GM19468 (cell line): ENCODE measurements around the gene SIM1.

Source experiments
- ATAC-seq: cut with Tn5 transposase; IDR thresholded peaks from one replicate; pipeline ENCODE4 v1.9.1; 2021; ENCODE audit warnings: mild to moderate bottlenecking, moderate library complexity, moderate number of reproducible peaks; ENCODE audit not compliant: unreplicated experiment; ENCODE audit errors: extremely low read depth

SIM1 gene, protein sequence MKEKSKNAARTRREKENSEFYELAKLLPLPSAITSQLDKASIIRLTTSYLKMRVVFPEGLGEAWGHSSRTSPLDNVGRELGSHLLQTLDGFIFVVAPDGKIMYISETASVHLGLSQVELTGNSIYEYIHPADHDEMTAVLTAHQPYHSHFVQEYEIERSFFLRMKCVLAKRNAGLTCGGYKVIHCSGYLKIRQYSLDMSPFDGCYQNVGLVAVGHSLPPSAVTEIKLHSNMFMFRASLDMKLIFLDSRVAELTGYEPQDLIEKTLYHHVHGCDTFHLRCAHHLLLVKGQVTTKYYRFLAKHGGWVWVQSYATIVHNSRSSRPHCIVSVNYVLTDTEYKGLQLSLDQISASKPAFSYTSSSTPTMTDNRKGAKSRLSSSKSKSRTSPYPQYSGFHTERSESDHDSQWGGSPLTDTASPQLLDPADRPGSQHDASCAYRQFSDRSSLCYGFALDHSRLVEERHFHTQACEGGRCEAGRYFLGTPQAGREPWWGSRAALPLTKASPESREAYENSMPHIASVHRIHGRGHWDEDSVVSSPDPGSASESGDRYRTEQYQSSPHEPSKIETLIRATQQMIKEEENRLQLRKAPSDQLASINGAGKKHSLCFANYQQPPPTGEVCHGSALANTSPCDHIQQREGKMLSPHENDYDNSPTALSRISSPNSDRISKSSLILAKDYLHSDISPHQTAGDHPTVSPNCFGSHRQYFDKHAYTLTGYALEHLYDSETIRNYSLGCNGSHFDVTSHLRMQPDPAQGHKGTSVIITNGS

DNA sequence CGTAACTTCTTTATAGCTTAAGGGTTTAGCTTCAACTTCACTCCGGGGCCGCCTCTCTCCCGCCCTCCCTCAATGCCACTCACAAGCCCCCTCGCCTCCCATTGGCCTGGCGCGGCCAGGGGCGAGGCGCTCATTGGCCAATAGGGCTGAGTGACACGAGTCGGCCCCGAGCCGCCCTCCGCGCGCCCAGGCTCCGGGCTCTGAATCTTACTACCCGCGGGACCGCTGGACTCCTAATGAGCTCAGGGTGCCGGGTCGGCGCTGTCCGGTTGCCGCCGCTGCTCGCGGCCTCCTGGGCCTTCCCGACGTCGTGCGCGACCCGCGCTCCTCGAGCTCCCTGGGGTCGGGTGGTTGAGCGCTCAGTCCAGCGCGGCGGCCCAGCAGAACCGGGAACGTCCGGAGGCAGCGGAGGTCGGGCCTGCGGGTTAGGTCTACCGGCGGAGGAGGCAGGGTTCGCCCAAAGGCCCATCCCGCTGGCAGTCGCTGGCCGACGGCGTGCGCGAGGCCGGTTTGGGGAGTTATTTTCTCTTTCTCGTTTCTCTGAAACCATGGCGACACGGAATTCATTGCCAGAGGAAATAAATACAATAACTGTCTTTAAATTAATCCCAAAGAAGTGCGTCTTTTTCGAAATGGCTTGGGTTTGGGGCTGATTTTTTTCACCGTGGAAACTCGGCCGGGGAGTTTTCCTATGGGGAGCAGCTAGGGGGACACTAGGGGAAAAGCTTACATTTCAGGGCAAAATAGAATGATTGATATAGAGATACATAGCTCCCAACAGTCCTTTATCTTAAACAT lies at the start of gene SIM1:
Gene SIM1, minus strand, starts transcription at position 19 of the 798 bp plus-strand sequence. CDS start 1,453 bp downstream, outside the sequence.
- no peak for ATAC-seq

DNA sequence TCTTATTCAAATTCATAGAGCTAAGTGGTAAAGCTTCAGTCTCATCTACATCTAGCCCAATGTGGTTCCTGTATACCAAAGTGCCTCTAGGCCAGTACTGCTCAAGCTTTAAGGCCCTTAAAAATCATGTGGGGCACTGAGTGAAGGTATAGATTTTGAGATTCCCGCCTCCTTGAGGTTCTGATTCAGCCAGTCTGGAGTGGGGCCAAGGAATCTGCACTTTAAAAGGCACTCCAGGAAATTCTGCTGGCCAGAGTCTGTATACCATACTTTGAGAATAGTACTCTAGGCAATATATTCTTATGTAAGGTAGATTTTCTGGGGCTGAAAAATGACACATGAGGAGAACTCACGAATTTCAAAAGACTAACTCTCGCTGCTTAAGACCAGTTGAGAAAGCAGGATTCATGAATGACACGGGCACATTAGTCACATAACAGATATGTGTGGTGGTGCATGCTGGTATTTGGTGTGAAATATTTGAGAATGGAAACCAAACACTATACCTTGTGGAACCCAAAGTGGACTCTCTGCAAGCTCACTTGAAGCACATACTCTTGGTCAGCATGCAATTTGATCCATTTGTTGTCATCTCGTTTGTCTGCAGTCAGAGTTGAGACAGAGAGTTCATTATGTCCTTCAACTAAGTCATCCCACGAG lies 47.6 kb upstream of the SIM1 start:
- ATAC-seq: no peak

DNA sequence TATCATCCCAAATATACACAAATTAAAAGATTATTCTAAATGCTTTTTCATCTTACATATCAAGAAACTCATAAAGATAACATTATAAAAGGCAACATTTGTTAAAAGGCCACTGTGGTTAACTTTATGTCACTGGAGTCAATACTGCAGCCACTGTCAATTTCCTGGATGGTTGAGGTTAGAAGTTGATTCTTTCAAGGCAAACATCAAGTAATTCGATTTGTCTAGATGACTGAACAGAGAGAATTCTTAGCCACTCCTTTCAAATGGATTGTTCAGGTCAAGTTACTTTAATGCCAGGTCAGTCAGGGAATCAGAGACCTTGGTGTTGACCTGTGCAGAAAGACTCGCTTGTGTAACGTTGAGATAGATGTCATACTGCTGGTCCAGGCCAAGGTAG lies 44.4 kb upstream of the SIM1 start:
- no peak for ATAC-seq

DNA sequence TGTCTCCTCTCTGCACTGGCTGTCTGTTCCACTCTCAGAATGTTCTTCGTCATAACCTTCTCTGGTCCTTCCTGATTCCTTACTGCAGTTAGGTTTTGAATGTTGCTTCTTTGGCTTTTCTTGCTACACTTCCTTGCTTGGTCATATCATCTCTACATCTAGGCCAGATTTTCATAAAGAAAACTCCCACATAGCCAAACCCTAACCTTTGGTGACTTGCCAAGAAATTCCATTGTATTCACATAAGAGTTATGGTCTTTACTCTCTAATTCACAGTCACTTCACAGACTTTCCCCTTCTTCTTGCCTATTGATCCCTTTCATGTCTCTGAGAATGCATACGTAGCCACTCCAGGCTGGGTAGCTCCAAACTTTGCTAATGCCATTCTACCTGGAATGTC lies 41.9 kb upstream of the SIM1 start:
- no peak for ATAC-seq

DNA sequence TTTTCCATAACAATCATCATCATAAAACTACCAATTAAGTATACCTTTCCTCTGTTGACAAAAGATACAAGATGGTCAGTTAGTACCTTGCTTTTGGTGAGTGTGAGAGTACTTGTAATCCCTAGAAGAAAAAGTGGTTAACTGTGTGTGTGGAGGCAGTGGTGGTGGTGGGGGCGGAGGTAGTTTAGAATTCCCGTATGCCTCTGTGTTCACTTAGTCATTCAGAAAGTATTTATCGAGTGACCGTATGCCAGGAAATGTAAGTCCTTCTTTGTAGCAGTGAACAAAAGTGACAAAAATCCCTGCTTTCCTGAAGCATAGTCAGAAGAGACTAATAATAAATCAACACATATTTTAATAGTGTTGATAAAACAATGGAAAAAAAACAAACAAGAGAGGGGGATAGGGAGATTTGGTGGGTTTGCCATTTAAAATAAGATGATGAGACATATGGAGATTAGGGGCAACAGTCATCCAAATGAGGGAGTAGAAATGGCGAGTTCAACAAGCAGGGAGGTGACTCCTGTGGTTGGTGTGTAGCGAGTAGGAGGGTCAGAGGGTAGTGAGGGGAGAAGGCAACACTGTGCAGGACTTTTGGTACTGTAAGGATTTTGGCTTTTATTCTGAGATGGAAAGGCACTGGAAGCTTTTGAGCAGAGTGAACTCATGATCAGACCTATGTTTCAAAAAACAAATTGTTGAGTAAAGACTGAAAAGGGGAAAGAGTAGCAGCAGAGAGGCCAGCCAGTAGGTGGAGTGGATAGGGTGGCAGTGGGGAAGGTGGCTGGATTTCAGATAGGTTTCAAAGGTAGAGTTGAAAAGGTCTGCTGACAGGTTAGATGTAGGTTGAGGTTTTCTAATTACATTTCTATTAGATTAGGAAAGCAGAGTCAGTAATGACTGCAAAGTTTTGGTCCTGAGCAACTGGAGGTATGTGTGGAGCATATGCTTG lies 40.3 kb upstream of the SIM1 start:
- ATAC-seq: no peak

DNA sequence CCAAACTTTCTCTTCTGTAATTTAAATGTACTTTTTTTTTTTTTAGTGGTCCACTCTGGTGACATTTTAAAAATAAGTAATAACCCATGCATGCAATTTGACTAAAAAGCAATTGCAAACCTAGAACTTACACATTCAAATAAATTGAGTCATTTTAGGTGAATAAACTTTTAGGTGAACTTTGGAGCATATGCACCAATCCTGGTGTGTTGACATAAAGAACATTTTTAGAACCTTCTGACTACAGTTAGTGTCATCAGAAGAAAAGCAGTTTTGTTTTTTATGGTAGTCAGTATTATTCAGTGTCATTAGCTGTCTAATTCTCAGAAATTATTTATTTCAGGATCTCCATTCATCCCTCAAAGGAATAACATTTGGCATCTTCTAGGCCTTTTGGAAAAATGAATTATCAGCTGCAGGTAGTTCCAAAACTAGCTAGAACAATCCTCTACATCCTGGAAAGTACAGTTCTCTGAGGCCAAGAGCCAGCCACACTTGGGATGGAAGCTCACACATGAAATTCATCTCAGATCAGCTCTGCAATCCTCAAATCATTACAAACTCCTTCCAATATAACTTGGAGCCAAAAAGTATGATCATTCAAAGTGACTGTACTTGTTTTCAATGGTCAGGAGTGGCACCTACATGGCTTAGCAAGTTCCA lies 38.5 kb upstream of the SIM1 start:
- ATAC-seq: no peak

DNA sequence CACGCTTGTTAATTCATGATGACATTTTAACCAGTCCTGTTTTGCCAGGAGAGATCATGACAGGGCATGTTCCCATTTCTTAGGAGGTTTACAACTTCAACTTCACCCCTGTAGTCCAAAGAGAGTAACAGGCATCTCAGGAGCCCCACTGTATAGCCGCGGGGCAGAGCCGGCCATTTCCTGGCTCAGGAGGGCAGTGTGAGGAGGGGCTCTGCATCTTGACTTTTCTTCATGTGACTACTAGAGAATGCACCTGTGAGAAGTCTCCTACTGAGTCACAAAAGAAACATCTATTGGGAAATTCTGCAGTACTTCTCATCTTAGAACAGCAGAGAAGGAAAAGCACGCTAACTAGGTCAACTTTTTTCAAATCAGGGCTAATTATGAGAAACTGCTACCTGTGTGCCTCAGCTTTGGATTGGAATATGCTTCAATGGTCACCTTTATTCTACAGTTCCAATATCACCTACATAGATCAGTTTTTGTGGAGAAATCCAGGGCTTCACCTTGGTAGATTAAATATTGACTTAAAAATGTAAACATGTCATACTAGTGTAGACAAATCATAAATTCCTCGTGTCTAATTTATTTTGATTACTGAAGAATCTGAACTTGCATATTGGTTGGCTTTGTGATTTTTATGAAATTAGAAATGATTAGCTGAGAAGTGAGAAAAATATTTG lies 28.6 kb upstream of the SIM1 start:
- no peak for ATAC-seq

DNA sequence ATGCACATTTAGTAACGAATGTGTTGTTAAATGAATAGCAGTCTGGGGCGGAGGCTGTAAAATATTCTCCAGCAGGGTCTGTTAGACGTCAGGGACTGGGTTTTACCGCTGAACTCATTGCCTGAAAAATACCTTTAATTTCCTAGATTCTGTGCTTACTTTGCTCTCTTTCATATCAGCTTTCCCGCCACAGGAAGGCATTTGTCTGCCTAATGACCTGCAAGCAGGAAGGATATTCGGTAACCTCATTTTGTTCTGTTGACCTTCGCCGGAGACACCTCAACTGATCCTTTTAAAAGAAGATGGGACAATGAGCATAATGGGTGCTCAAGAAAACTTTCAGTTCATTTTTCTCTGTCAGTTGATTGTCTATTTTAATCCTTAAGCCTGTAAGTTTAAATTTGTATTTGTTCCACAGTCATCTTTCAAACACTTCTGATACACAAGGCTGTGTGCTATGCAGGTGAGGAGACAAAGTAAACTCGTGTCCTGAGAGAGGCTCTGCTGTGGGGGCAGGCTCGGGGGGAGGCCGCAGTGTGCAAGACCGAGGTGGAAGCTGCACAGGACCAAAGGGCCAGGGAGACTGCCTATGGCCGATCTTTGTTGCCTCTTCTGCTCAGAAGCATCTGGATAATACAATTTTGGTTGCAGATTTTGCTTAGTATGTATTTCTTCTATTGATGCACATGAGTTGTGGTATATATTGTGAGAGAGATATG lies 27.4 kb upstream of the SIM1 start:
- no peak for ATAC-seq

DNA sequence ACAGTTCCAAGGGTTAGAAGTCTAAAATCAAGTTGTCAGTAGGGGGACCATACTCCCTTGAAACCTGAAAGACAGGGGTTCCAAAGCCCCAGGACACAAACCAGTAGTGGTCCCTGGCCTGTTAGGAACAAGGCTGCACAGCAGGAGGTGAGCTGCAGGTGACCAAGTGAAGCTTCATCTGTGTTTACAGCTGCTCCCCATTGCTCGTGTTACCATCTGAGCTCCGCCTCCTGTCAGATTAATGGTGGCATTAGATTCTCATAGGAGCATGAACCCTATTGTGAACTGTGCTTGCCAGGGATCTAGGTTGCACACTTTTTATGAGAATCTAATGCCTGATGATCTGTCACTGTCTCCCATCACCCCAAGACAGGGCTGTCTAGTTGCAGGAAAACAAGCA lies 25.3 kb upstream of the SIM1 start:
- ATAC-seq: no peak

DNA sequence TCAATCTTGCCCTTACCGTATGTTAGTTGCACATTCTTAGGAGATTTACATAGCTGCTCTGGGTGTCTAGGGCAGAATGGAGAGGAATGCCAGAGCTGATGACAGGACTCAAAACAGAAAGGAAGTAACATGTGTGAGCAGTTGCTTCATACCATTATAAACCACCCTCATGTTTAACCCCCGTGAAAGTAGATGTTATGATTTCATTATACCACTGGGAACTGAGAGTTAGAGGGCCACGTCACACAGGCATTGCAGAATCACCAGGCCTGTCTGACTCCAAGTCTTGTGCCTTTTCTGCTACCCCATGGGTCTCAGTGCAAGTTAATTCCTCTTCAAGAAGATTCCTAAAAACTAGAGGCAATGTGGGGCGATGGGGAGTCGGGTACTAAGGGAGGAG lies 23.5 kb upstream of the SIM1 start:
- ATAC-seq: no peak

DNA sequence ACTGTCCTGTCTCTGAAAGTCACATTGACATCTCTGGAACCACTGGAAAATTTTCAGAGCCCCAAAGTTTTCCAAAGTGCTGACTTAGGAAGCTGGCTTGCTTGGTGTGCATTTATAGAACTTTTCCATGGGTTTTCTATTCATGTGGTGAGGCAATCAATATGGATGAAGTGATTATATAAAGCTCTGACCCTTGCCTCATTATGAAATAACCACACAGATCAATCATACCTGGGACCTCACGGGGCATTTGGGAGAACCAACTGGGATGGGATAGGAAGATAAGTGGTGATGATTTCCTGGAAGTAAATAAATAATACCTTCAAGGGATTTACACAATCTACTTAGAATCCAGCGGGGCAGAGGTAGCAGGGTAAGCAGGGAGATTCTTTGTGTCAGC lies 22.9 kb upstream of the SIM1 start:
- no peak for ATAC-seq

DNA sequence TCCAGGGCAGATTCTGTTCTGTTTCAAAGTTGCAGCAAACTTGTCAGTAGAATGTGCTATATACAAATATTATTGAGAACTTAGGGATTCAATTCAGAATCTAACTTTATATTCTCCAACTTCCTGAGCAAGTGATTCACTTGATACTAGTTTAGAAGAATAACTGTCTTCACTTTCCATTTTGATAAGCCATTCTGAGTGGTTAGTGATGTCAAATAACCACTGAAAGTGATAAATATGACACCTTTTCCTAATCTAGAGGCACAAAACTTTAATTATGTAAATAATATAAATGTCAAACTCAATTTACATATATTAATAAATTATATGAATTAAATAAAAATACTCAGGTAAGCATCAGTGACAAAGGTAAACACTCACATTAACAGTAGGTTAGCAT lies 20.5 kb upstream of the SIM1 start:
- no peak for ATAC-seq

DNA sequence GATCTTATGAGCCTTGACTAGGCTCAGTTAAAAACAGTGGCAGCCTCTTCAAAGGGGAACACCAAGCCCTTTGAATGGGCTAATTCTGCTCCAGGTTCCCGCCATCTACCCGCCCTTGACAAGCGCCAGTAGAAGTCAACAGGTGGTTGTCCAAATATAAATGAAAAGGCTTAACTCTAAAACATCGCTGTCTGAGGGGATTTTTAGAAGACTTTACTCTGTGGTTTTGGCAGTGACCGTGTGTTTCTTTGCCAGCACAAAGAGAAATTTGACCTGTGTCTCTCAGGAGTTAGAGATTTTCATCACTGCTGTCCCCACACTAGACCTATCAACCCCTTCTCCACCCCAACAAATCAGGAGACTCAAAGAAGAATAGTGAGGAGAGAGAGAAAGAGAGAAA lies 19.8 kb upstream of the SIM1 start:
- no peak for ATAC-seq

DNA sequence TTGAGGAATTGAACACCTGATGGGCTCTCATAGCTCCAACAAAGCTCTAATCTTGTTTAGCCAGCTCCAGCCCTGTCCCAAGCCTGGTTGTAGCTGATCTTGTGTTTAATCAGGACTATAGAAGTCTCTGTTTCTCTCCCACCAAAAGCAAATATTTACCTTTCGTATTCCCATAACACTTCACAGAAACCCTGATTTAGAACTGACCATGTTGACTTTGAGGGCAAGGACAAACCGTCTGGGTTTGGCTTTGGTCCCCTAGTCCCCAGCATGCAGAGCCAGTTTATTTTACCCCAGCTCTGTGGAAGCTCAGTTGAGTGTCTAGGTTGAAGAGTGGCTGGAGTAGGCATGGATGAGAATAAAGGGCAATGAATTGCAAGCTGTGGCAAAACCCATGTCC lies 18.0 kb upstream of the SIM1 start:
- no peak for ATAC-seq

DNA sequence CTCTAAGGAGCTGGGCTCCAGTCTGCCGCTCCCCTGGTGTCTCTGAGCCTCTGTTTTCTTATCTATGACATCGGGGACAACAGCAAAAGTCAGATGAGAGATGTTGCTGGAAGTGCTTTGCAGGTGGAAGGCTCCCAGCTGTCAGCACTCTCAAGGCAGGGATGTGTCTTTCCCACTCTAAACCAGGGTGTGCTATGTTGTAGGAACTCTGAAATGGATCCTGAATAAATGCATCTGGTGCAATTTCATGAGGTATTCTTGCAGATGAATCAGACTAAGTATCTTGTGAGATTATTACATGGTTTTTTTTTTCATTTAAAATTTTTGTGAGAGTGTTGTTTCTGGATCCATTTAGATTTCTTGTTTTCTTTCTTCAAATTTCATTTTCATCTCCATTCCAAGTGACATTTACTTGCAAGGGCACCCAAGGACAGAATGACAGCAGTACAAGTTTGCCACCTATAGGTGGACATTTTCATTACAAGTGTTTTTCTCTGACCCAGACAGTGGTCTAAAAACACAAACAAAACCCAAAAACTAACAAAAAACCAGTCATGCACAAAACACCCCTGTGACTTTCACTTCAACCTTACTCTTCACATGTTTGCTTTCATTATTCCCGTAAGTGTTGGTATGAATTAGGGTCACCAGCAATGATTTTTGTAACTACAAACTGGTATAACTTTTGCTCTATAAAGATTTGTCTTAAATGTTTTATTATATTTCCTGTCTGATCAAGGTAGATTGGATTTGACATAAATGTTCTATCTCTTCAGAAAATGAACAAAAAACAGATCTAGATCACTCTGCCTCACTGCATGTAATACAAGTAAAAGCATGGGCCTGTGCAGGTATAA lies 14.7 kb upstream of the SIM1 start:
- ATAC-seq: peak; percentile 62

DNA sequence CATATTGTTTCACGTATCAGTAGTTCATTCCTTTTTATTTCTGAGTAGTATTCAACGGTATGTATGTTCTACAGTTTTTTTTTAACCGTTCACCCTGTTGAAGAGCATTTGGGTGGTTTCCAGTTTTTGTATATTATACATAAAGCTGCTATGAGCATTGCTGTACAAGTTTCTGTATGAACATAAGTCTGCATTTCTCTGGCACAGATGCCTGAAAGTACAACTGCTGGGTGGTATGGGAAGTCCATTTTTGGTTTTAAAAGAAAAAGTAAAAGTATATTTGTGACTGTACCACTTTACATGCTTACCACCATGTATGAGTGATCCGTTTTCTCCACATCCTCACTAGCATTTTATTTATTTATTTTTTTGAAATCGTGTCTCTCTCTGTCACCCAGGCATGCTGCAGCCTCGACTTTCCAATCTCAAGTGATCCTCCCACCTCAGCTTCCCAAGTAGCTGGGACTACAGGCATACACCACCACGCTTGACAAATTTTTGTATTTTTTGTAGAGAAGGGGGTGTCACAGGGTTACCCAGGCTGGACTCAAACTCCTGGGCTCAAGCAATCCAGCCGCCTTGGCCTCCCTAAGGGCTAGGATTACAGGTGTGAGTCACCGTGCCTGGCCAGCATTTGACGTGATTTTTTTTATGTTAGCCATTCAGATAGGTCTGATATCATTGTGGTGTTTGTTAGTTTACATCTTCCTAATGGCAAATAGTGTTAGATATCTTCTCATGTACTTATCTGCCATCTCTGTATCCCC lies 11.0 kb upstream of the SIM1 start:
- ATAC-seq: peak; percentile 64
